Large intestine (tissue), 12 donors: ENCODE measurements around the gene SP1. TPM values are rescaled to one million over a fixed set of nuclear protein-coding genes. Genes with fewer than 3 reads are reported as not detected.
"Not testable (repeated sequence)": the region's sequence is repeated elsewhere in the genome, so short reads cannot be mapped to it uniquely, and the experiment has no call there.

Source experiments
- DNase-seq, 2 donors: peaks; one replicate each; pipeline versions ENCODE4 v3.0.0 to v3.0.0-alpha.2; 2013
- H3K27ac ChIP-seq: one replicate; pipeline ENCODE4 v1.5.1; 2013; ENCODE audit warnings: low read length
- H3K27me3 ChIP-seq: 2 replicates; pipeline ENCODE4 v1.6.1; 2013; ENCODE audit warnings: low read length; ENCODE audit not compliant: control insufficient read depth, insufficient read depth
- H3K36me3 ChIP-seq: 2 replicates; pipeline ENCODE4 v1.6.1; 2013; ENCODE audit warnings: low read length; ENCODE audit not compliant: control insufficient read depth, insufficient read depth
- H3K4me1 ChIP-seq: one replicate; pipeline ENCODE4 v1.6.1; 2013; ENCODE audit warnings: low read length; ENCODE audit not compliant: control insufficient read depth, insufficient read depth
- H3K4me3 ChIP-seq: one replicate; pipeline ENCODE4 v1.5.1; 2013; ENCODE audit warnings: low read length
- H3K9me3 ChIP-seq: one replicate; pipeline ENCODE4 v1.6.1; 2013; ENCODE audit warnings: mild to moderate bottlenecking, low read depth, low read length, moderate library complexity; ENCODE audit not compliant: control insufficient read depth
- WGBS: methylation state at CpG from one replicate; pipeline ENCODE4 v1.1.5; 2013; ENCODE audit warnings: low lambda C conversion rate; ENCODE audit not compliant: insufficient coverage; 5-methylcytosine and 5-hydroxymethylcytosine counted together
- long read RNA-seq, 11 donors: transcript quantifications; one replicate each; lab custom pipeline, GENCODE V29; 2026
- polyA plus RNA-seq: library from polyadenylated mRNA; unstranded; fragments of 120-200 nt; gene quantifications from one replicate; pipeline ENCODE4 v1.2.1, GENCODE V29; 2013

The SP1 gene
- 72.8 TPM for polyA plus RNA-seq
- long read RNA-seq, donor 1, transcript SP1-203 (2 exons, 1,061 nt) = major isoform, 7 of 24 reads
- long read RNA-seq, donor 1, partial matches to known transcripts = 15 of 24 reads
- long read RNA-seq, donor 1, other reads (novel, unspliced or antisense) = 0 of 24 reads
- long read RNA-seq, donor 2, transcript SP1-203 (2 exons, 1,061 nt) = major isoform, 22 of 41 reads
- long read RNA-seq, donor 2, partial matches to known transcripts = 9 of 41 reads
- long read RNA-seq, donor 2, other reads (novel, unspliced or antisense) = 8 of 41 reads
- long read RNA-seq, donor 3 = 0 reads
- long read RNA-seq, donor 4, partial matches to known transcripts = 0 of 3 reads
- long read RNA-seq, donor 4, other reads (novel, unspliced or antisense) = 0 of 3 reads
- long read RNA-seq, donor 5, transcript SP1-203 (2 exons, 1,061 nt) = major isoform, 8 of 8 reads
- long read RNA-seq, donor 5, partial matches to known transcripts = 0 of 8 reads
- long read RNA-seq, donor 5, other reads (novel, unspliced or antisense) = 0 of 8 reads
- long read RNA-seq, donor 6, transcript SP1-203 (2 exons, 1,061 nt) = major isoform, 22 of 110 reads
- long read RNA-seq, donor 6, partial matches to known transcripts = 88 of 110 reads
- long read RNA-seq, donor 6, other reads (novel, unspliced or antisense) = 0 of 110 reads
- long read RNA-seq, donor 7, partial matches to known transcripts = 6 of 12 reads
- long read RNA-seq, donor 7, other reads (novel, unspliced or antisense) = 0 of 12 reads
- long read RNA-seq, donor 8, transcript SP1-203 (2 exons, 1,061 nt) = major isoform, 11 of 39 reads
- long read RNA-seq, donor 8, partial matches to known transcripts = 25 of 39 reads
- long read RNA-seq, donor 8, other reads (novel, unspliced or antisense) = 0 of 39 reads
- long read RNA-seq, donor 9, transcript SP1-203 (2 exons, 1,061 nt) = major isoform, 15 of 59 reads
- long read RNA-seq, donor 9, partial matches to known transcripts = 44 of 59 reads
- long read RNA-seq, donor 9, other reads (novel, unspliced or antisense) = 0 of 59 reads
- long read RNA-seq, donor 10, transcript SP1-203 (2 exons, 1,061 nt) = major isoform, 15 of 61 reads
- long read RNA-seq, donor 10, partial matches to known transcripts = 43 of 61 reads
- long read RNA-seq, donor 10, other reads (novel, unspliced or antisense) = 0 of 61 reads
- long read RNA-seq, donor 11, partial matches to known transcripts = 24 of 29 reads
- long read RNA-seq, donor 11, other reads (novel, unspliced or antisense) = 0 of 29 reads

DNA sequence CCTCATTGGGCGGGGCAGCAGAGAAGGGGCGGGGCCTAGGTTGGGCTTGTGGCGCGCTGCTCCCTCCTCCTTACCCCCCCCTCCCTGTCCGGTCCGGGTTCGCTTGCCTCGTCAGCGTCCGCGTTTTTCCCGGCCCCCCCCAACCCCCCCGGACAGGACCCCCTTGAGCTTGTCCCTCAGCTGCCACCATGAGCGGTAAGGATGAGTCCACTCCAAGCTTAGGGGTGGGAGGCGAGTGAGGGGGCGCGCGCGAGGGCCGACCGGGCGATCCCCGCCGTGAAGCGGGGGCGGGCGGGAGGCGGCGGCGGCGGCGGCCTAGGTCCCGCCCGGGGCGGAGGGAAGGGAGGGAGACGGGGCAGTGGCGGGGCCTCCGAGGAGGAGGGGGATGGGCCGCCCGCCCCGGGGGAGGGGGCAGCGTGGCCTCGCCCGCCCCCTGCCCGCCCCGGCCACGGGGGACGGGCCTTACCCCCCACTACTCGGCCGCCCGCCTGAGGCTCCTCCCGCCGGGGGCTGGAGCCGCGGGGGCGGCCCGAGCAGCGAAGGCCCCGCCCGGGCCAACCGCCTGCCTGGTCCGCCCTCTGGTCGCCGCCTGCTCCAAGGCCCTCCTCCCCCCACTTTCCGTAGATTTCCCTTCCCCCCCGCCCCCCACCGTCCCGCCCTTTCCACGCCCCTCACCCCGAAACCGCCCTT, at the start of gene SP1:
SP1 (plus strand) TSS at position 73 of the 690 bp plus-strand sequence; CDS start at position 189, 116 bp downstream.
- H3K4me3 ChIP-seq = peak within 1 kb of the TSS; percentile 53
- no peaks in the 10 kb centered on the region for H3K27me3 ChIP-seq
- peaks cover 23% of the 10 kb centered on the region for H3K36me3 ChIP-seq
- H3K27ac ChIP-seq = peak within 1 kb of the TSS; percentile 92
- H3K4me1 ChIP-seq = peaks cover 34% of the 10 kb centered on the region
- H3K9me3 ChIP-seq = no peaks in the 10 kb centered on the region
- no CpG with 5 or more reads among the region's 71 CpGs for WGBS
- DNase-seq = peak; percentile 95 to 97

DNA sequence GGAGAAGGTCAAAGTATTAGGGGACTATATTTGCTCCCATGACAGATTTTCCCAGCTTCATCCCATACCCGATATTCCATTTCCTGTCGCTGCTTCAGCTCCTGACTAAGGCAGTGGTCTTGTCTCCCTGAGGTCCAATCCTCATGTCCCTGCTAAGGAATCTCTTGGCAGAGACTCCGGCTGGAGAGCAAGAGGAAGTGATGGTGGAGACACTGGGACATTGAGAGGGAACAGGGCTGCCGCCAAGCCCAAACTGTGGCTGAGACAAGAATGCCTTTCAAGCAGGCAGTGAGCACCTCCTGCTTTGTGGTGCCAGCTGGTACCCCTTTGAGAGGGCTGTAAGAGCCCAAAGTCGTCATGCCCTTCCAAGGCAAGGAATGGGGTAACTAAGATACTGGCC, 49.3 kb upstream of the SP1 start:
- H3K4me1 ChIP-seq = no peaks in the 10 kb centered on the region
- H3K36me3 ChIP-seq = no peaks in the 10 kb centered on the region
- no peak overlapping the region for H3K4me3 ChIP-seq
- H3K9me3 ChIP-seq = no peaks in the 10 kb centered on the region
- no CpG with 5 or more reads among the region's 5 CpGs for WGBS
- H3K27ac ChIP-seq = no peak overlapping the region
- H3K27me3 ChIP-seq = peaks cover 52% of the 10 kb centered on the region
- no peak for DNase-seq

DNA sequence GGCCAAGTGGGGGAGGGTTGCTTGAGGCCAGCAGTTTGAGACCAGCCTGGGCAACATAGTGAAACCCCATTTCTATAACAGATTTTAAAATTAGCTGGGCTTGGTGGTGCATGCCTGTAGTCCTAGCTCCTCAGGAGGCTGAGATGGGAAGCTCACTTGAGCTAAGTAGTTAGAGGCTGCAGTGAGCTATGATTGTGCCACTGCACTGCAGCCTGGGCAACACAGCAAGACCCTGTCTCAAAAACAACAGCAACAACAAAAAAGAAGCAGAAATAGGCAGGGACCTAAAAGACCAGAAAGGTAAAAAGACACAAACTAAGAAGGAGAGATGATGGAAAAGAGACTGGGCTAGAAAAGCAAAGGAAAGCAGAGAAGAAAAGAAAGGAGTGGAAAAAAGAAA, 47.6 kb upstream of the SP1 start:
- H3K4me3 ChIP-seq, H3K27ac ChIP-seq, H3K4me1 ChIP-seq, H3K9me3 ChIP-seq, H3K36me3 ChIP-seq, DNase-seq: not testable (repeated sequence)
- H3K27me3 ChIP-seq = peaks cover 52% of the 10 kb centered on the region

DNA sequence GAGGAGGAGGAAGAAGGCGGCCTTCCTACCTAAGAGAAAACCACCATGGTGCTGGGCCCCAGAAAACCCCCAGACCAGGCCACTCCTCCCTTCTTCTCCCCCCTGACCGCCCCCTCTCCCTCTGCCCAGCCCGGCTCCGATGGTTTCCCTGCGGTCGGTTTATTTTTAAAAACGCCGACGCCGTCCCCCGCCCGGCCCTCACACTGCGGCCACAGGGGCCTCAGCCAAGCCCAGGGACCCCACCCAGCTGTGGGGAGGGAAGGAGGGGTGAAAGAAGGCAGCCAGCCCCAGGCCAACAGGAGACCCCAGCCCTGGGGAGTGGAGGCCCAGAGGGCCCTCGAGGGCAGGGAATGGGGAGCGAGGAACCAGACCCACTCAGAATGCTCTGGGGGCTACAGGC, 47.2 kb upstream of the SP1 start:
- Histone ChIP-seq H3K27me3 (peaks cover 52% of the 10 kb centered on the region), H3K4me1 (no peaks in the 10 kb centered on the region), H3K9me3 (no peaks in the 10 kb centered on the region), H3K4me3 (no peak overlapping the region), H3K27ac (no peak overlapping the region), H3K36me3 (no peaks in the 10 kb centered on the region)
- no peak for DNase-seq
- WGBS = 100% methylated on average over 1 of the region's 15 CpGs

DNA sequence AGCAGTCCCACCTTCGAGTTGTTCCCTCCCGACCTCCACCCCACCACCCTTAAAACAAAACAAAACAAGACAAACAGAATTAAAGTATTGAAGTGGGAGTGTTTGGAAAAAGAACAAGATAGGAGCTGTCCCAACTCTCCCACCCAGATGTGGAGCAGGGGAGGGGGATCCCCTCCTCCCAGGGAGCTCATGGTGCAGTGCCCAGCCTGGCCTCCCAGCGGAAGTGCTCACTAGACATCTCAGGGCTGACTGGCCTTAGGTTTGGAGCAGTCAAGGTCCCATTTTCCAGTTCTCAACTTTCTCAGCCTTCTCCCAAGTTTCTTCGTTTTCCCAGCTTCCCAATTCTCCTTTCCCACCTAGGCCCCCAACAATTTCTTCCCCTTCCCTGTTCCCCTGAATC, 46.7 kb upstream of the SP1 start:
- DNase-seq = no peak
- peaks cover 53% of the 10 kb centered on the region for H3K27me3 ChIP-seq
- no peaks in the 10 kb centered on the region for H3K36me3 ChIP-seq
- H3K9me3 ChIP-seq = no peaks in the 10 kb centered on the region
- no peaks in the 10 kb centered on the region for H3K4me1 ChIP-seq
- H3K4me3 ChIP-seq = no peak overlapping the region
- no peak overlapping the region for H3K27ac ChIP-seq
- 100% methylated on average over 1 of the region's 4 CpGs for WGBS

DNA sequence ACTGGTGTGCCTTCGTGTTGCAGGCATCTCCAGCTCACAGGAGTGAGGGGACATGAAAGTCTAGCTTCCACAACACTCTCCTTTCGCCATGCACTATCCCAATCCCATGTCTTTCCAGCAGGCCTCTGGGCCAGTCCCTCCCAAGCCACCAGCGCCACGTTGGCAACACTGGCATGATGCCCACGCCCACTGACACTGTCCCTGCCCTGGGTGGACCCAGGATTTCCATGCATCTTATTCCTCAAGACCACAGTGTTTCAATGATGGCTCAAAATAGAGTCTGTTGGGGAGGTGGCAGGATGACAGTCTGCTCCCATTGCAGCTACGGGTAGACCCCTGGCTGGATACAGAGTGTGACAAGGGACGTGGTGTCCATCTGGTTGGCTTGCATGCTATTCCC, 46.1 kb upstream of the SP1 start:
- no CpG with 5 or more reads among the region's 7 CpGs for WGBS
- no peaks in the 10 kb centered on the region for H3K4me1 ChIP-seq
- no peaks in the 10 kb centered on the region for H3K36me3 ChIP-seq
- H3K27me3 ChIP-seq = peaks cover 53% of the 10 kb centered on the region
- no peak overlapping the region for H3K4me3 ChIP-seq
- H3K9me3 ChIP-seq = no peaks in the 10 kb centered on the region
- DNase-seq = no peak
- H3K27ac ChIP-seq = no peak overlapping the region

DNA sequence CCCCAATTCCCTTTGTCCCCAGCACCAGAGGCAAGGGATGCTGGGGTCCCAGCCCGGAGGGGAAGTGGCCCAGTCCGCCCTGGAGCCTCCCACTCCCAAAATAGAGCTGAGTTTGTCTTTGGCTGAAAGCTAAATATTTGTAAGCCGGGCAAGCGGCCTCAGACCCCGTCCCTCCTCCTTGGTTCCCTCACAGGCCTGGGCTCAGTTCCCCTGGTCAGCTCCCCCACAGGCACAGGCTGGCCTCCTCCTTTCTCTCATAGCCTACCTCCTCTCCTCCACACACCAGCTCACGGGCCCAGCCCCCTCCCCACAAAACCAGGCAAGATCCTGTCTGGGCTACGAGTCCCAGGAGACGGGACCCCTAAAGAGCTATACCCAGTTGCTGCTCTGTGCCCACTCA, 45.2 kb upstream of the SP1 start:
- no peaks in the 10 kb centered on the region for H3K9me3 ChIP-seq
- no peak overlapping the region for H3K4me3 ChIP-seq
- no peak for DNase-seq
- no peak overlapping the region for H3K27ac ChIP-seq
- no peaks in the 10 kb centered on the region for H3K4me1 ChIP-seq
- no CpG with 5 or more reads among the region's 8 CpGs for WGBS
- H3K36me3 ChIP-seq = no peaks in the 10 kb centered on the region
- peaks cover 52% of the 10 kb centered on the region for H3K27me3 ChIP-seq

DNA sequence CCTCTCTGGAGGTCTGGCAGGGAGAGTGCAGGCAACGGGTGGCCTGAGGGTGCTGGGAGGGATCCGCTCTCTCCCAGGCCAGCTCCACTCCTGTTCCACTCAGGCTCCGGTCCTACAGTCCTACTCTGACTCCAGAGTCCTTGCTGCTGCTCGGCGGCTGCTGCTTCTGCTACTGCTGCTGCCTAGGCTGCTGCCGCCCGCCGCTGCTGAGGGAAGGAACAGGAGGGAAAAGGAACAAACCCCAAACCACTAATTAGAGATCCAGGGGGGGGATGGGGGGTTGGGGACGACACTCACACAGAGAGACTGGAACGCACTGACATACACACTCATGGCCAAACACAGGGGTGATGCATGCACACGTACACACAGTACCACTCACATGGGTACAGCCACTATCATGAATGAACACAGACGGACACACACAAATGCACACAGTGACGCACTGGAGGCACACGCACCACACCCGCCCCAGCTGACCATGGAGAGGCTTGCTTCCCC, 43.7 kb upstream of the SP1 start, which contains the start of gene SP7:
SP7 (minus strand) TSS at position 174 of the 501 bp plus-strand sequence. CDS start 708 bp downstream, outside the sequence.
- DNase-seq = no peak
- no peak within 1 kb of the TSS for H3K27ac ChIP-seq
- no peaks in the 10 kb centered on the region for H3K4me1 ChIP-seq
- peaks cover 58% of the 10 kb centered on the region for H3K27me3 ChIP-seq
- no CpG with 5 or more reads among the region's 15 CpGs for WGBS
- no peaks in the 10 kb centered on the region for H3K36me3 ChIP-seq
- H3K9me3 ChIP-seq = no peaks in the 10 kb centered on the region
- H3K4me3 ChIP-seq = no peak within 1 kb of the TSS

DNA sequence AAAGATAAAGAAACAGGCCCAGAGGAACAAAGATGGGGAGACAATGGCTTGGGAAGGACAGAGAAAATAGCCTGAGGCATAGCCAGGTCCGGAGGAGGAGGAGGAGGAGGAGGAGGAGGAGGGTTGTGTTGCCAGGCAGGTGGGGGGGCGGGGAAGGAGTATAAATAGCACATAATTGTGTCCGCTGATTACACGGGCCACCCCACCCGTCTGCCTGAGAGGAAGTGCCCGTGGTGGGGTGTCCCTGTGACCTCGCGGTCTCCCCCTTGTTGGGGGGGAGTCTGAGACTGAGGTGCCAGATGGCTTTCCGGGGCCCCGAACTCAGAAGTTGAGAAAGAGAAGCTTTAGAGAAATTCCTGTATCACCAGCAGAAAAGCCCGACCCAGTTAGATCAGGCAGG, 42.0 kb upstream of the SP1 start:
- no peak for DNase-seq
- H3K36me3 ChIP-seq = no peaks in the 10 kb centered on the region
- WGBS = 33% methylated on average over 1 of the region's 11 CpGs
- H3K9me3 ChIP-seq = no peaks in the 10 kb centered on the region
- no peak overlapping the region for H3K4me3 ChIP-seq
- peaks cover 55% of the 10 kb centered on the region for H3K27me3 ChIP-seq
- no peaks in the 10 kb centered on the region for H3K4me1 ChIP-seq
- no peak overlapping the region for H3K27ac ChIP-seq
